ENCODE data around the gene PPP6R2.

PPP6R2 gene

GRCh38 chr22:50447576-50448551, 104.7 kb downstream of the PPP6R2 start:
- DNase-seq = no peak
- intact Hi-C loops (cut with DNase I) = no loop called here

- intact Hi-C loops (cut with DNase I) = no loop called here
- DNase-seq = no peak
Measured at GRCh38 chr22:50452649-50453048, 109.5 kb downstream of the PPP6R2 start.

- DNase-seq = no peak
- intact Hi-C loops (cut with DNase I) = no loop called here
Measured at GRCh38 chr22:50454556-50455075, 111.5 kb downstream of the PPP6R2 start.

GRCh38 chr22:50455201-50455600, 112.1 kb downstream of the PPP6R2 start:
- DNase-seq = no peak
- intact Hi-C loops (cut with DNase I) = no loop called here

- intact Hi-C loops (cut with DNase I) = no loop called here
- no peak for DNase-seq
Measured at GRCh38 chr22:50456026-50456425, 112.9 kb downstream of the PPP6R2 start.

- intact Hi-C loops (cut with DNase I) = no loop called here
- DNase-seq = no peak
Measured at GRCh38 chr22:50456466-50457234, 113.5 kb downstream of the PPP6R2 start.

- no peak for DNase-seq
- intact Hi-C loops (cut with DNase I) = no loop called here
Measured at GRCh38 chr22:50459016-50459415, 115.9 kb downstream of the PPP6R2 start.

GRCh38 chr22:50459496-50460140, 116.5 kb downstream of the PPP6R2 start:
- intact Hi-C loops (cut with DNase I) = no loop called here
- no peak for DNase-seq

- intact Hi-C loops (cut with DNase I) = no loop called here
Measured at GRCh38 chr22:50460938-50461337, 117.8 kb downstream of the PPP6R2 start.

GRCh38 chr22:50461536-50461935, 118.4 kb downstream of the PPP6R2 start:
- no peak for DNase-seq
- intact Hi-C loops (cut with DNase I) = no loop called here

More at GRCh38 chr22:50460938-50461337, 117.8 kb downstream of the PPP6R2 start:
- no peak for DNase-seq

GRCh38 chr22:50461979-50462540, 118.9 kb downstream of the PPP6R2 start:
- intact Hi-C loops (cut with DNase I) = no loop called here
- DNase-seq = no peak

- intact Hi-C loops (cut with DNase I) = no loop called here
- no peak for DNase-seq
Measured at GRCh38 chr22:50463188-50463900, 120.2 kb downstream of the PPP6R2 start.

GRCh38 chr22:50464451-50464850, 121.3 kb downstream of the PPP6R2 start:
- intact Hi-C loops (cut with DNase I) = no loop called here

GRCh38 chr22:50465066-50465930, 122.2 kb downstream of the PPP6R2 start:
- intact Hi-C loops (cut with DNase I) = no loop called here

More at GRCh38 chr22:50464451-50464850, 121.3 kb downstream of the PPP6R2 start:
- no peak for DNase-seq

GRCh38 chr22:50467341-50467740, 124.2 kb downstream of the PPP6R2 start:
- intact Hi-C loops (cut with DNase I) = no loop called here
- DNase-seq = no peak

More at GRCh38 chr22:50465066-50465930, 122.2 kb downstream of the PPP6R2 start:
- DNase-seq = no peak

- no peak for DNase-seq
- intact Hi-C loops (cut with DNase I) = no loop called here
Measured at GRCh38 chr22:50467773-50468440, 124.8 kb downstream of the PPP6R2 start.

GRCh38 chr22:50468626-50469025, 125.5 kb downstream of the PPP6R2 start:
- intact Hi-C loops (cut with DNase I) = no loop called here
- no peak for DNase-seq

Measured in head of caudate nucleus (tissue), 42 donors.